T-cell (primary cell): ENCODE results near the gene GLOD4. TPM values are rescaled to one million over a fixed set of nuclear protein-coding genes. Genes with fewer than 3 reads are reported as not detected.

Experiments used
- ATAC-seq, 4 experiments: fragments of 200-7000 bp in 3 of 4; fragments of 150-1000 bp in 1 of 4; cut with Tn5 transposase; replicated peaks in 1 of 4; 1 replicate in 3 of 4; 2 replicates in 1 of 4; pipeline ENCODE4 v1.10.0; 2021; ENCODE audit warnings: moderate library complexity in 3 of 4, mild to moderate bottlenecking in 2 of 4, moderate number of reproducible peaks in 1 of 4
- CTCF ChIA-PET, 2 donors: fragments of 300-600 bp; sonication (Branson Sonifier 250); formaldehyde crosslinking; loops; one replicate each; lab custom pipeline; 2022; ENCODE audit warnings: antibody characterized with exemption in 2 of 2; lab: Charles Lee
- POLR2A ChIA-PET, 2 donors: fragments of 300-600 bp; sonication (Branson Sonifier 250); formaldehyde crosslinking; loops; one replicate each; lab custom pipeline; 2022; ENCODE audit warnings: antibody characterized with exemption in 2 of 2; lab: Charles Lee
- DNase-seq, 35 experiments: peaks; one replicate each; pipeline versions ENCODE4 v3.0.0 to v3.0.0-alpha.2; 2013 to 2023
- H3K27ac ChIP-seq: one replicate; pipeline ENCODE4 v1.5.1; 2013; ENCODE audit warnings: low read length
- H3K27me3 ChIP-seq, 2 experiments: replicated peaks in 1 of 2; 1 replicate in 1 of 2; 2 replicates in 1 of 2; pipeline versions ENCODE4 v1.6.1 to v1.7.0; 2013; ENCODE audit warnings: low read length in 1 of 2, mixed read lengths in 1 of 2; ENCODE audit not compliant: control insufficient read depth in 2 of 2, insufficient read depth in 2 of 2; ENCODE audit errors: extremely low read depth in 1 of 2
- H3K36me3 ChIP-seq, 2 donors: 1 replicate in 1 of 2; 2 replicates in 1 of 2; pipeline versions ENCODE4 v1.6.1 to v1.7.0; 2013; ENCODE audit warnings: low read length in 1 of 2; ENCODE audit not compliant: control insufficient read depth in 2 of 2, insufficient read depth in 1 of 2; ENCODE audit errors: extremely low read depth in 1 of 2
- H3K4me1 ChIP-seq, 2 experiments: 1 replicate in 1 of 2; 2 replicates in 1 of 2; pipeline versions ENCODE4 v1.6.1 to v1.7.0; 2013; ENCODE audit warnings: low read length in 2 of 2, mixed read lengths in 1 of 2; ENCODE audit not compliant: insufficient read depth in 2 of 2, control insufficient read depth in 1 of 2; ENCODE audit errors: extremely low read depth in 1 of 2
- H3K4me3 ChIP-seq, 2 donors: 1 replicate in 1 of 2; 2 replicates in 1 of 2; pipeline versions ENCODE4 v1.5.1 to v1.7.0; 2013; ENCODE audit warnings: mild to moderate bottlenecking in 2 of 2, low read length in 1 of 2, moderate library complexity in 1 of 2; ENCODE audit not compliant: control insufficient read depth in 1 of 2; ENCODE audit errors: extremely low read depth in 1 of 2
- H3K9me3 ChIP-seq: 2 replicates; pipeline ENCODE4 v1.7.0; 2013
- H3K27ac Mint-ChIP-seq, 2 donors: one replicate each; pipeline ENCODE4 v1.8.0; 2020 to 2021; ENCODE audit warnings: mild to moderate bottlenecking in 2 of 2, mixed read lengths in 2 of 2
- H3K27me3 Mint-ChIP-seq, 2 donors: one replicate each; pipeline ENCODE4 v1.8.0; 2021 to 2022; ENCODE audit warnings: mixed read lengths in 2 of 2
- H3K36me3 Mint-ChIP-seq: one replicate; pipeline ENCODE4 v1.8.0; 2021; ENCODE audit warnings: mixed read lengths
- H3K4me1 Mint-ChIP-seq, 3 donors: one replicate each; pipeline ENCODE4 v1.8.0; 2020 to 2022; ENCODE audit warnings: mixed read lengths in 3 of 3, mild to moderate bottlenecking in 1 of 3
- H3K4me3 Mint-ChIP-seq, 3 donors: one replicate each; pipeline ENCODE4 v1.8.0; 2020 to 2022; ENCODE audit warnings: mild to moderate bottlenecking in 3 of 3, mixed read lengths in 3 of 3, moderate library complexity in 3 of 3
- H3K9me3 Mint-ChIP-seq, 3 donors: one replicate each; pipeline ENCODE4 v1.8.0; 2020 to 2022; ENCODE audit warnings: mixed read lengths in 3 of 3
- WGBS: methylation state at CpG from one replicate; pipeline ENCODE4 v1.1.5; 2013; ENCODE audit warnings: missing lambda C conversion rate; ENCODE audit not compliant: insufficient coverage; 5-methylcytosine and 5-hydroxymethylcytosine counted together
- total RNA-seq, 35 experiments: library from RNA in 6 of 35; stranded (reverse) in 6 of 35; fragments of 120-200 nt in 1 of 35; gene quantifications; one replicate each; pipeline versions ENCODE4 v1.2.1 to v1.2.4 and lab custom pipeline; 2013 to 2026

Gene GLOD4
- total RNA-seq, 5 donors from 2014 or later (not counting 1 experiment from before 2014, with no cell fraction given), result 66.9 to 85.1 (median 76.8) TPM

- CTCF ChIA-PET, result interaction anchor here in 1 of 2 donors (0.7 kb wide), 1 partner anchor 23 kb away, joined by 4 read pairs; no protein-coding TSS in a partner anchor
- H3K27me3 Mint-ChIP-seq, result peaks cover 3 to 5% of the 10 kb centered on the region in 2 donors
- no CpG with 5 or more reads among the region's 17 CpGs for WGBS
These were observed 43.1 kb upstream of the GLOD4 start for GRCh38 chr17:825216-825615.

DNA sequence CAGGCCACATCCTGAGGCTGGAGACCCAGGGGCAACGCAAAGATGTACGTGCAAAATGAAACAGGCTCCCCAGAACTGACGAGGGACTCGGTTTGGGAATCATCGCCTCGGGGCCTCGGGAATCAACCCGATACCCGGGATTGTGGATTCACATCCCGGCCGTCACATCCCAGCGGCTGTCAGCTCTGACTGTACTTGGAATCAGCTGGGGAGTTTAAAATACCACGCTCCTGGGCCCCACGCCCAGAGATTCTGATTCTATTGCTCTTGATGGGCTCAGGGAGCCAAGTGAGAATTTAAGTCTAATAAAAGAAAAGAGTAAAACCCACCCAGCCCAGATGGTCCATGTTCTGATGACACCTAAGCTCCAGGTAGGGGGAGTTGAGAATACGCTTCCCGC lies 42.3 kb upstream of the GLOD4 start:
- ChIA-PET CTCF (interaction anchor here in 1 of 2 donors (0.6 to 0.7 kb wide), 2 partner anchors 22 to 404 kb away, joined by 4 to 5 read pairs; no protein-coding TSS in a partner anchor), POLR2A (no interaction called here)
- no peak overlapping the region for H3K27ac Mint-ChIP-seq

More at GRCh38 chr17:825216-825615, 43.1 kb upstream of the GLOD4 start:
- H3K4me1 Mint-ChIP-seq, result no peaks in the 10 kb centered on the region
- Histone ChIP-seq H3K36me3 (no peaks in the 10 kb centered on the region), H3K27ac (no peak overlapping the region), H3K4me3 (no peak overlapping the region), H3K9me3 (no peaks in the 10 kb centered on the region), H3K27me3 (peaks cover 0 to 22% of the 10 kb centered on the region in 2 experiments), H3K4me1 (no peaks in the 10 kb centered on the region)
- POLR2A ChIA-PET, result no interaction called here
- no peak overlapping the region for H3K4me3 Mint-ChIP-seq
- H3K9me3 Mint-ChIP-seq, result no peaks in the 10 kb centered on the region
- DNase-seq, result no peak
- no peaks in the 10 kb centered on the region for H3K36me3 Mint-ChIP-seq
- H3K27ac Mint-ChIP-seq, result no peak overlapping the region
- no peak for ATAC-seq

DNA sequence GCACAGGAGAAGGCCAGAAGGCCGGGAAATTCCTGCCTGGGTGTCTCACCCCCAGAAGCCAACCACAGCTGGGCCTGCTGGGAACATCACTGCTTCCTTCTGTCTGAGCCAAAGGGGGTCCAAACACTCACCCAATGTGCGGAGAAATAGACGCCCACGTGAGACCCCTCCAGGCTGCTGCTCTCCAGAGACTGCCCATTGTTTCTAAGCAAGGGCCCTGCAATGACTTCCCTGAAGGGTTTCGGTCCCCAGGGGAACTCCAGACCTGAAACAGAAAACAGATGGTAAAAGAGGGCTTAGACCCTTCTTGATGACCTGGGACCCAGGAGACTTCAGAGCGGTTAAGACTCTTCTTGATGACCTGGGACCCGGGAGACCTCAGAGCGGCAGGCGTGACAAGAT lies 41.4 kb upstream of the GLOD4 start:
- Mint-ChIP-seq H3K9me3 (no peaks in the 10 kb centered on the region), H3K36me3 (no peaks in the 10 kb centered on the region), H3K4me1 (no peaks in the 10 kb centered on the region), H3K4me3 (no peak overlapping the region), H3K27ac (no peak overlapping the region), H3K27me3 (peaks cover 0 to 2% of the 10 kb centered on the region in 2 donors)
- no peaks in the 10 kb centered on the region for H3K9me3 ChIP-seq
- H3K27me3 ChIP-seq, result peaks cover 0 to 16% of the 10 kb centered on the region in 2 experiments
- ATAC-seq, result no peak
- H3K4me3 ChIP-seq, result no peak overlapping the region
- no peaks in the 10 kb centered on the region for H3K4me1 ChIP-seq
- H3K27ac ChIP-seq, result no peak overlapping the region
- DNase-seq, result no peak
- ChIA-PET CTCF (no interaction called here), POLR2A (no interaction called here)
- H3K36me3 ChIP-seq, result no peaks in the 10 kb centered on the region
- 85% methylated on average over 4 of the region's 9 CpGs for WGBS

More for the DNA sequence above, 42.3 kb upstream of the GLOD4 start:
- no peaks in the 10 kb centered on the region for H3K36me3 ChIP-seq
- H3K4me1 ChIP-seq, result no peaks in the 10 kb centered on the region
- peaks cover 0 to 20% of the 10 kb centered on the region in 2 experiments for H3K27me3 ChIP-seq
- peaks cover 0 to 2% of the 10 kb centered on the region in 2 donors for H3K27me3 Mint-ChIP-seq
- H3K9me3 ChIP-seq, result no peaks in the 10 kb centered on the region
- H3K27ac ChIP-seq, result no peak overlapping the region
- no peak for DNase-seq
- no peaks in the 10 kb centered on the region for H3K36me3 Mint-ChIP-seq
- H3K4me3 Mint-ChIP-seq, result no peak overlapping the region
- H3K4me3 ChIP-seq, result no peak overlapping the region
- no peak for ATAC-seq
- no peaks in the 10 kb centered on the region for H3K9me3 Mint-ChIP-seq
- WGBS, result 96% methylated on average over 14 of the region's 16 CpGs
- no peaks in the 10 kb centered on the region for H3K4me1 Mint-ChIP-seq

DNA sequence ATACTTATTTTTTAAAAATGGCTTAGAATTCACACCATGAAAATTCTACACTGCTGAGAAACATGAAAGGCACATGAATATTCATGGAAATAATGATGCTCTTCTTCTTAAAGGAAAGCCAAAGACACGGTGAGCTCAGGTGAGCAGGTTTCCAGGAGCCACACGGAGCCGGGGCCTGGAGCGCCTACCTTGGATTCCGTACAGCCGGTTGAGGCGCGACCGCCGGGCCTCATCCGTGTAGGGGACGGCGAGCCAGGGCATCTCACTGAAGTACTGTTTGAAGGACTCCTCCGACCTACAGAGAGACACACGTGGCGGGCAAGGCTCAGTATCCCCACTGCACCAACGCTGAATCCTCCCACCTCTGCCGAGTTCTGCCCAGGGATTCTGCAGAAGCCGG lies 37.2 kb upstream of the GLOD4 start:
- H3K9me3 ChIP-seq, result no peaks in the 10 kb centered on the region
- POLR2A ChIA-PET, result no interaction called here

DNA sequence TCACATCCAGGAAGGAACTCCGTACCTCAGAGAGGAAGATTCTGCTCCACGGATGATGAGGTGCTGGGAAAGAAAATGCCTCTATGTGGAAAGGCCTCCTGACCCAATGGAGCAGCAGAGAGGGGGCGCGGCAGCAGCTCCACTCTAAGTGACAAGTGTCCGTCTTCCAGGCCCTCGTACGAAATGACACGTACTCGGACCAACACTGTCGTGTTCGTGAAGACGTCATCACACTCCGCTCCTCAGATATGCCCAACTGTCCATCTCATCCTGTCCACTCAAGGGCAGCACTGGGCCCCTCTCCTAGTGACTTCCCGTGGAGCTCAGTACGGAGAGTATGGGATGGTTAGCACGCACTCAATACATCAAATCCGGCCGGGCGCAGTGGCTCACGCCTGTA lies 32.3 kb upstream of the GLOD4 start:
- ChIA-PET POLR2A (no interaction called here), CTCF (no interaction called here)

More for the DNA sequence above, 37.2 kb upstream of the GLOD4 start:
- no peak for ATAC-seq
- WGBS, result 91% methylated on average over 16 of the region's 19 CpGs
- Histone ChIP-seq H3K36me3 (no peaks in the 10 kb centered on the region), H3K27ac (no peak overlapping the region), H3K4me3 (no peak overlapping the region), H3K27me3 (peaks cover 0 to 10% of the 10 kb centered on the region in 2 experiments), H3K4me1 (no peaks in the 10 kb centered on the region)
- Mint-ChIP-seq H3K4me1 (no peaks in the 10 kb centered on the region), H3K27ac (no peak overlapping the region), H3K9me3 (no peaks in the 10 kb centered on the region), H3K36me3 (no peaks in the 10 kb centered on the region), H3K27me3 (no peaks in the 10 kb centered on the region), H3K4me3 (no peak overlapping the region)
- CTCF ChIA-PET, result no interaction called here
- DNase-seq, result no peak

DNA sequence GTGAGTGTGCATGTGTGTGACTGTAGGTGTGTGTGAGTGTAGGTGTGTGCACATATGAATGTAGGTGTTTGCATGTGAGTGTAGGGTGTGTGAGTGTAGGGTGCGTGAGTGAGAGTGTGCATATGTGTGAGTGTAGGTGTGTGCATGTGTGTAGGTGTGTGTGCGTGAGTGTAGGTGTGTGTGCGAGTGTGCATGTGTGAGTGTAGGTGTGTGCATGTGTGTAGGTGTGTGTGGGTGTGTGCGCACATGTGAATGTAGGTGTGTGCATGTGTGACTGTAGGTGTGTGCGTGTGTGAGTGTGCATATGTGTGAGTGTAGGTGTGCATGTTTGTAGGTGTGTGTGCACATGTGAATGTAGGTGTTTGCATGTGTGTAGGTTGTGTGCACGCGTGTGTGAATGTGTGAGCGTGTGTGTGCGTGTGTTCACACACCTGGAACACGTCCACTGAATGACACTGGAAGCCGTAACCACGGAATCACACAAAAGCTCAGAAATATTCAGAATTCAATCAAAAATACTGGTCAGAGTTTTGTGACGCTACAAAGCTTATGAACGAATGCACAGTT lies 30.6 kb upstream of the GLOD4 start:
- WGBS, result 95% methylated on average over 14 of the region's 14 CpGs
- H3K36me3 ChIP-seq, result no peaks in the 10 kb centered on the region

More for the DNA sequence above, 32.3 kb upstream of the GLOD4 start:
- H3K9me3 Mint-ChIP-seq, result no peaks in the 10 kb centered on the region
- no peak for DNase-seq
- no peak overlapping the region for H3K27ac Mint-ChIP-seq
- no peaks in the 10 kb centered on the region for H3K4me1 Mint-ChIP-seq
- Histone ChIP-seq H3K27me3 (peaks cover 0 to 20% of the 10 kb centered on the region in 2 experiments), H3K27ac (no peak overlapping the region), H3K4me3 (no peak overlapping the region), H3K36me3 (no peaks in the 10 kb centered on the region), H3K4me1 (no peaks in the 10 kb centered on the region), H3K9me3 (no peaks in the 10 kb centered on the region)
- peaks cover 5 to 14% of the 10 kb centered on the region in 2 donors for H3K27me3 Mint-ChIP-seq
- no peak for ATAC-seq
- 88% methylated on average over 17 of the region's 20 CpGs for WGBS
- no peak overlapping the region for H3K4me3 Mint-ChIP-seq
- no peaks in the 10 kb centered on the region for H3K36me3 Mint-ChIP-seq

More for the DNA sequence above, 30.6 kb upstream of the GLOD4 start:
- Histone ChIP-seq H3K4me1 (no peaks in the 10 kb centered on the region), H3K4me3 (no peak overlapping the region), H3K27me3 (peaks cover 0 to 28% of the 10 kb centered on the region in 2 experiments), H3K27ac (no peak overlapping the region), H3K9me3 (no peaks in the 10 kb centered on the region)
- CTCF ChIA-PET, result no interaction called here
- no peak overlapping the region for H3K4me3 Mint-ChIP-seq
- no peaks in the 10 kb centered on the region for H3K9me3 Mint-ChIP-seq
- no peaks in the 10 kb centered on the region for H3K36me3 Mint-ChIP-seq
- H3K27ac Mint-ChIP-seq, result no peak overlapping the region
- no peak for ATAC-seq
- peaks cover 5 to 21% of the 10 kb centered on the region in 2 donors for H3K27me3 Mint-ChIP-seq
- DNase-seq, result no peak
- no peaks in the 10 kb centered on the region for H3K4me1 Mint-ChIP-seq
- POLR2A ChIA-PET, result no interaction called here
